Ishikawa (cell line): ENCODE measurements around the gene RBMS1.

Experiments
- CEBPB ChIP-seq: IDR thresholded peaks from 2 replicates; pipeline ENCODE4 v1.6.1; 2012
- CREB1 ChIP-seq: IDR thresholded peaks from 2 replicates; pipeline ENCODE4 v1.6.1; 2012; ENCODE audit warnings: low read depth
- EGR1 ChIP-seq: IDR thresholded peaks from 2 replicates; pipeline ENCODE4 v1.6.1; 2012
- EP300 ChIP-seq: IDR thresholded peaks from 2 replicates; pipeline ENCODE4 v1.6.1; 2012; ENCODE audit warnings: borderline replicate concordance
- FOXM1 ChIP-seq: IDR thresholded peaks from 2 replicates; pipeline ENCODE4 v1.6.1; 2012; ENCODE audit warnings: low read depth, borderline replicate concordance
- MAX ChIP-seq: IDR thresholded peaks from 2 replicates; pipeline ENCODE4 v1.6.1; 2012
- NFIC ChIP-seq: IDR thresholded peaks from 2 replicates; pipeline ENCODE4 v1.6.1; 2012
- RAD21 ChIP-seq: IDR thresholded peaks from 2 replicates; pipeline ENCODE4 v1.6.1; 2012; ENCODE audit warnings: low read depth
- REST ChIP-seq: IDR thresholded peaks from 2 replicates; pipeline ENCODE4 v1.6.1; 2012; ENCODE audit warnings: low read depth, mild to moderate bottlenecking
- TAF1 ChIP-seq: IDR thresholded peaks from 2 replicates; pipeline ENCODE4 v1.6.1; 2012; ENCODE audit warnings: low read depth, mild to moderate bottlenecking
- TCF12 ChIP-seq: IDR thresholded peaks from 2 replicates; pipeline ENCODE4 v1.6.1; 2012; ENCODE audit warnings: low read depth
- TEAD4 ChIP-seq: IDR thresholded peaks from 2 replicates; pipeline ENCODE4 v1.6.1; 2012
- USF1 ChIP-seq: IDR thresholded peaks from 2 replicates; pipeline ENCODE4 v1.6.1; 2012
- YY1 ChIP-seq: IDR thresholded peaks from 2 replicates; pipeline ENCODE4 v1.6.1; 2012; ENCODE audit warnings: low read depth
- ZBTB7A ChIP-seq: IDR thresholded peaks from 2 replicates; pipeline ENCODE4 v1.6.1; 2012; ENCODE audit warnings: low read depth

RBMS1 gene

DNA sequence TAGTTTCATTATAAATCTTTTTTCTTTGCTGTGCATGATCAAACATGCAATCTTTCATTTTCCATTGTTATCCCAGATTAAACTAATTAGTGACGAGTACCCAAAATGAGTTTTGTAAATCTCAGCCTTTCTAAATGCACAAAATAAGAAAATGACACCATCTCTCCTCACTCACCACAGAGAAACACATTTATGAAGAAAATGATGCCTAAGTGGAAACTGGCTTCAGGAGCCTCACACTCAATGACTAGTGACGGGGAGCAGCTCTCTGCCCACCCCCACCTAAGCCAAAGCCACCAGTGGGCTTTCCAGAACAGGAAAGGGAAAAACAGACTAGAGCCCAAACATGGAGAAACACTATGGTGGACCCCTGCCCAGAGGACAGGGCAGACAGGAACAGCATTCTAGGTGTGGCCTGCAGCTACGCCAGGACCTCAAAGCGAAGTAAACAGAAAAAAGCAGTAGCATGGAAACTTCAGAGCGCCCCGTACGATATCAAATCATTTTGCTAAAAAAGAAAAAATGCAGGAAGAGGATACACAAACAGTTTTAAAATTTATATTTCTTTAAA, 113.5 kb downstream of the RBMS1 start:
- TF ChIP-seq TCF12 (no peak), YY1 (no peak), NFIC (no peak), RAD21 (no peak), EP300 (no peak)

- TF ChIP-seq TCF12 (no peak), CREB1 (no peak), USF1 (no peak), TAF1 (no peak), RAD21 (no peak), MAX (no peak), TEAD4 (no peak), REST (no peak), YY1 (no peak), EGR1 (no peak), CEBPB (no peak), EP300 (no peak), NFIC (no peak), FOXM1 (no peak), ZBTB7A (no peak)
Observed at GRCh38 chr2:160379399-160379798, 114.2 kb downstream of the RBMS1 start.

DNA sequence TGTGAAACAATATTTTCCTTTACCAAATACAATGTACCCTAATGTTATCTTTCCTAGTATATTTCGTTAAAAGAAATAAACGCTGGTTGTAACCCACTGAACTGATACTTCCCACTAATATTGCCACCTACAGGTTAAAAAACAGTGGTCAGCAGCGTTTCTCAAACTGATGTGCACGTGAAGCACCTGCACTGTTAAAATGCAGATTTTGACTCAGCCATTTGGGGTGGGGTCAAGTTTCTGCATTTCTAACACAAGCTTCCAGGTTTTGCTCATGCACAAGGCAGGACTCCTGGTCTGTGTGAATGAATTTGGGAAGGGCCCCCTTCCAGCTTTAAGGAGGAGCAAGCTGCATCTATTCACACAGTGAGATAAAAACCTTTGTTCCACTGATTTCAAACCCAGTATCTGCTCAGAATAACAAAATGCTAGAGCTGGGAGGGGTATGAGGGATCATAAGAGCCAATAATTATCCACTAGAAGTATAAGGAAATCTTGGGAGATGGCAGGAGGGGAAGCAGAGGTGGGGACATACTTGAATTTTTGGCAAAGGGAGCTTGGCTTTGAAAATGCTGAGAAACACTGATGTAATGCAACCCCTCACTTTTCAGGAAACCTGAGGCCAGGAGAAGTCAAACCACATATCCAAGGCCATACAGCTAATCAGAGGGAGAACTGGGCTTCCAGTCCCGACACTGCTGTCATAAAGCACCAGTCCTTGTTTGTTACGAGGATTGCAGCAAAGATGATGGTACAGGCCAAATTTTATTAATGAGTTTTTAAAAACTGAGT, 116.2 kb downstream of the RBMS1 start:
- TF ChIP-seq EGR1 (no peak), CREB1 (no peak), RAD21 (peak; percentile 18; the same call in 1 of the 2 replicates), CEBPB (0 out of 2 replicates have a peak, but pooled peaks have one; percentile 7), EP300 (no peak), TAF1 (no peak), TEAD4 (no peak), NFIC (peak; percentile 21; the same call in 1 of the 2 replicates), TCF12 (no peak), REST (no peak), YY1 (no peak), FOXM1 (no peak), ZBTB7A (no peak), USF1 (0 out of 2 replicates have a peak, but pooled peaks have one; percentile 23), MAX (no peak)

- peak; percentile 10; the same call in 1 of the 2 replicates for TF ChIP-seq MAX
- peak; percentile 76 for TF ChIP-seq TCF12
- TF ChIP-seq CEBPB = no peak
- TF ChIP-seq NFIC = no peak; the same call in 1 of the 2 replicates
- peak; percentile 51; the same call in 1 of the 2 replicates for TF ChIP-seq EGR1
- no peak for TF ChIP-seq ZBTB7A
- TF ChIP-seq EP300 = peak; percentile 81; the same call in 1 of the 2 replicates
- TF ChIP-seq FOXM1 = peak; percentile 66; the same call in 1 of the 2 replicates
- TF ChIP-seq YY1 = no peak
- TF ChIP-seq TEAD4 = peak; percentile 94
Observed at GRCh38 chr2:160376576-160376975, 117.0 kb downstream of the RBMS1 start.

- TF ChIP-seq FOXM1 (peak; percentile 62; the same call in 1 of the 2 replicates), TEAD4 (peak; percentile 69), TAF1 (no peak)
Observed at GRCh38 chr2:160375802-160376469, 117.7 kb downstream of the RBMS1 start.
